MCF 10A (cell line): ENCODE data around the gene PARD6B. TPM values are rescaled to one million over a fixed set of nuclear protein-coding genes. Genes with fewer than 3 reads are reported as not detected.
A peak's percentile ranks its signal among the peaks of the same experiment; 100 is the strongest.

Source experiments
- BruUV-seq: library from RNA; stranded (reverse); fragments of 400-500 nt; replicated peaks from 2 replicates; lab custom pipeline; 2021; lab: Mats Ljungman, UMichigan
- CTCF ChIA-PET: fragments of 300-600 bp; sonication (Branson Sonifier 250); formaldehyde crosslinking; extraction: SDS; loops from one replicate; lab custom pipeline; 2021; ENCODE audit warnings: antibody characterized with exemption, inconsistent platforms; lab: Yijun Ruan, JAX
- POLR2A ChIA-PET: fragments of 300-600, 350-650 bp; sonication (Branson Sonifier 250); formaldehyde crosslinking; extraction: SDS; loops from one replicate; lab custom pipeline; 2020; ENCODE audit warnings: antibody characterized with exemption, inconsistent platforms; lab: Yijun Ruan, JAX
- DNase-seq: peaks from one replicate; pipeline ENCODE4 v3.0.0-alpha.2; 2018; ENCODE audit not compliant: unreplicated experiment
- H3K27ac Mint-ChIP-seq: one replicate; pipeline ENCODE4 v1.8.0; 2022; ENCODE audit warnings: mild to moderate bottlenecking, low read depth, mixed read lengths; ENCODE audit not compliant: unreplicated experiment
- H3K27me3 Mint-ChIP-seq: one replicate; pipeline ENCODE4 v1.8.0; 2022; ENCODE audit warnings: mixed read lengths; ENCODE audit not compliant: insufficient read depth, unreplicated experiment
- H3K36me3 Mint-ChIP-seq: one replicate; pipeline ENCODE4 v1.8.0; 2022; ENCODE audit warnings: mild to moderate bottlenecking, moderate library complexity, mixed read lengths; ENCODE audit not compliant: insufficient read depth, unreplicated experiment
- H3K4me1 Mint-ChIP-seq: one replicate; pipeline ENCODE4 v1.8.0; 2022; ENCODE audit warnings: mixed read lengths; ENCODE audit not compliant: insufficient read depth, unreplicated experiment
- H3K4me3 Mint-ChIP-seq: one replicate; pipeline ENCODE4 v1.8.0; 2022; ENCODE audit warnings: mild to moderate bottlenecking, moderate library complexity, mixed read lengths; ENCODE audit not compliant: unreplicated experiment
- H3K9me3 Mint-ChIP-seq: one replicate; pipeline ENCODE4 v1.8.0; 2022; ENCODE audit warnings: mixed read lengths; ENCODE audit not compliant: unreplicated experiment
- CTCF ChIP-seq: fragments of 200-600 bp; IDR thresholded peaks from one replicate; pipeline ENCODE4 v1.8.0; 2022; ENCODE audit warnings: antibody characterized with exemption, mild to moderate bottlenecking; ENCODE audit not compliant: unreplicated experiment
- intact Hi-C: fragments of 100-400 bp; cut with micrococcal nuclease; formaldehyde crosslinking; loops from 2 replicates; pipeline ENCODE4 v1.14.1; 2022
- total RNA-seq: library from RNA; stranded (reverse); gene quantifications from 2 replicates; pipeline ENCODE4 v1.2.3, GENCODE V29; 2022

PARD6B gene
- total RNA-seq, 1 experiment from 2014 or later, result 5.8 TPM

GRCh38 chr20:50724112-50724725 lies 7.2 kb upstream of the PARD6B start:
- Mint-ChIP-seq H3K4me1 (peaks cover 17% of the 10 kb centered on the region), H3K27ac (no peak overlapping the region), H3K27me3 (no peaks in the 10 kb centered on the region), H3K4me3 (no peak overlapping the region), H3K9me3 (no peaks in the 10 kb centered on the region), H3K36me3 (no peaks in the 10 kb centered on the region)
- no peak for TF ChIP-seq CTCF
- DNase-seq, result no peak
- intact Hi-C loops, result no loop called here
- POLR2A ChIA-PET, result interaction anchor here (0.6 to 2.5 kb wide), 17 partner anchors 10 to 132 kb away, joined by 3 to 24 read pairs (median 4); no protein-coding TSS in a partner anchor
- no TSS peak for BruUV-seq
- CTCF ChIA-PET, result interaction anchor here (0.6 to 1.7 kb wide), 14 partner anchors 8 to 480 kb away, joined by 3 to 7 read pairs (median 4); no protein-coding TSS in a partner anchor

- ChIA-PET CTCF (interaction anchor here (0.6 to 2.3 kb wide), 15 partner anchors 9 to 582 kb away, joined by 3 to 8 read pairs (median 4); no protein-coding TSS in a partner anchor), POLR2A (interaction anchor here (0.6 to 2.5 kb wide), 20 partner anchors 9 to 255 kb away, joined by 3 to 24 read pairs (median 4); partner anchors contain the start of gene BCAS4)
- no peaks in the 10 kb centered on the region for H3K27me3 Mint-ChIP-seq
- H3K4me1 Mint-ChIP-seq, result peaks cover 22% of the 10 kb centered on the region
- H3K9me3 Mint-ChIP-seq, result no peaks in the 10 kb centered on the region
- peak; percentile 96 for DNase-seq
- BruUV-seq, result no TSS peak
- no peaks in the 10 kb centered on the region for H3K36me3 Mint-ChIP-seq
- H3K27ac Mint-ChIP-seq, result no peak overlapping the region
- intact Hi-C loops, result no loop called here
- no peak overlapping the region for H3K4me3 Mint-ChIP-seq
- TF ChIP-seq CTCF, result no peak
Measured at GRCh38 chr20:50724851-50725723, 6.3 kb upstream of the PARD6B start.

GRCh38 chr20:50725724-50726005 lies 5.7 kb upstream of the PARD6B start:
- no peaks in the 10 kb centered on the region for H3K36me3 Mint-ChIP-seq
- H3K27ac Mint-ChIP-seq, result no peak overlapping the region
- no peak overlapping the region for H3K4me3 Mint-ChIP-seq
- POLR2A ChIA-PET, result interaction anchor here (0.6 to 2.5 kb wide), 12 partner anchors 8 to 101 kb away, joined by 3 to 24 read pairs (median 4); partner anchors contain the start of gene BCAS4
- H3K9me3 Mint-ChIP-seq, result no peaks in the 10 kb centered on the region
- H3K4me1 Mint-ChIP-seq, result peaks cover 27% of the 10 kb centered on the region
- intact Hi-C loops, result no loop called here
- no TSS peak for BruUV-seq
- TF ChIP-seq CTCF, result no peak
- CTCF ChIA-PET, result interaction anchor here (0.6 to 2.3 kb wide), 11 partner anchors 20 to 581 kb away, joined by 3 to 8 read pairs (median 4); no protein-coding TSS in a partner anchor
- no peaks in the 10 kb centered on the region for H3K27me3 Mint-ChIP-seq
- no peak for DNase-seq
